ENCODE measurements around the gene RXFP1. TPM values are rescaled to one million over a fixed set of nuclear protein-coding genes. Genes with fewer than 3 reads are reported as not detected.
A peak's percentile ranks its signal among the peaks of the same experiment; 100 is the strongest.

Gene RXFP1
- total RNA-seq, 3 donors from 2014 or later (not counting 1 experiment from before 2014, with no cell fraction given), result not detected

- Histone ChIP-seq H3K4me3 (ENCODE audit: low read length) (no peak overlapping the region), H3K27ac (ENCODE audit: low read length) (no peak overlapping the region), H3K27me3 (ENCODE audit: control insufficient read depth, insufficient read depth, low read length) (no peaks in the 10 kb centered on the region), H3K4me1 (ENCODE audit: control insufficient read depth, insufficient read depth, low read length) (peaks cover 16% of the 10 kb centered on the region), H3K9me3 (ENCODE audit: control insufficient read depth, insufficient read depth, low read length) (no peaks in the 10 kb centered on the region), H3K36me3 (ENCODE audit: control insufficient read depth, insufficient read depth, low read length) (no peaks in the 10 kb centered on the region)
- no peaks in the 10 kb centered on the region for H3K27me3 Mint-ChIP-seq (ENCODE audit: low read depth in 2 of 2)
- DNase-seq, result no peak
- TF ChIP-seq, protein P1, sequence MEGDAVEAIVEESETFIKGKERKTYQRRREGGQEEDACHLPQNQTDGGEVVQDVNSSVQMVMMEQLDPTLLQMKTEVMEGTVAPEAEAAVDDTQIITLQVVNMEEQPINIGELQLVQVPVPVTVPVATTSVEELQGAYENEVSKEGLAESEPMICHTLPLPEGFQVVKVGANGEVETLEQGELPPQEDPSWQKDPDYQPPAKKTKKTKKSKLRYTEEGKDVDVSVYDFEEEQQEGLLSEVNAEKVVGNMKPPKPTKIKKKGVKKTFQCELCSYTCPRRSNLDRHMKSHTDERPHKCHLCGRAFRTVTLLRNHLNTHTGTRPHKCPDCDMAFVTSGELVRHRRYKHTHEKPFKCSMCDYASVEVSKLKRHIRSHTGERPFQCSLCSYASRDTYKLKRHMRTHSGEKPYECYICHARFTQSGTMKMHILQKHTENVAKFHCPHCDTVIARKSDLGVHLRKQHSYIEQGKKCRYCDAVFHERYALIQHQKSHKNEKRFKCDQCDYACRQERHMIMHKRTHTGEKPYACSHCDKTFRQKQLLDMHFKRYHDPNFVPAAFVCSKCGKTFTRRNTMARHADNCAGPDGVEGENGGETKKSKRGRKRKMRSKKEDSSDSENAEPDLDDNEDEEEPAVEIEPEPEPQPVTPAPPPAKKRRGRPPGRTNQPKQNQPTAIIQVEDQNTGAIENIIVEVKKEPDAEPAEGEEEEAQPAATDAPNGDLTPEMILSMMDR (IDR thresholded peaks at IDR 0.05), result no peak
- peak overlapping the region; percentile 13 for H3K4me3 Mint-ChIP-seq
- no peak for ATAC-seq
- intact Hi-C loops (cut with micrococcal nuclease), result no loop called here
- no peaks in the 10 kb centered on the region for H3K36me3 Mint-ChIP-seq
- WGBS (ENCODE audit: insufficient coverage), result 83% methylated on average over 7 of the region's 7 CpGs
- H3K4me1 Mint-ChIP-seq, result peaks cover 19 to 20% of the 10 kb centered on the region in 2 donors
- no peaks in the 10 kb centered on the region for H3K9me3 Mint-ChIP-seq
- no peak overlapping the region for H3K27ac Mint-ChIP-seq
These were observed 147.6 kb downstream of the RXFP1 start for GRCh38 chr4:158669310-158669709.

DNA sequence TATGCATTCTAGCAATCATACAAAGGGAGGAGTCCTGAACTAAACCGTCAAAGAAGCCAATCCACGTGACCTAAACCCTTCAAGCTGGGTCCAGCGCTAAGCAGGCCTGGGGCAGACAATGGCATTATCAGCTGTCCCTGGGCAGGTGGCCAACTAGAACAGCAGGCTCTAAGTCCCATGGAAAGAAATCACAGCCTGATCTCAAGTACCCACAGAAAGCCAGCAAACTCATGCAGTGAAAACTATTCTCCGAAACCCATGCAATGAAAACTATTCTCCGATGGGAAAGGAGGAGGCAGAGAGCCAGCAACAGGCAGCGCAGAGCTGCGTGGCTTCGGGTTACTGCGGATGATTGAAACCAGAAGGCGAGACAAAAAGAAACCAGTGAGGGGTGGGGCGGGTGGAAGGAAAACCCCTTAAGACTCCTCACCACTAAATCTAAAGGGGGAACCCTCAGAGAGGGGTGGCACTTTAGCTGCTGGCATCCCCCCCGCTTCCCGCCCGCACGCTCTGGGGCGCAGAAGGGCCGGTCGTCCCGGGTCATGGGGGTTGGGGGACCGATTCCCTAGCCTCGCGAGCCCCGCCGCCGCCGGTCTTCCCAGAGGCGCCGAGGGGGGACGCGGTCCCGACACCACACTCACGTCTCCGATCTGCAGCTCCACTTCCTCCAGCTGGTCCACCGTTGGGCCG, 149.4 kb downstream of the RXFP1 start:
- Mint-ChIP-seq H3K36me3 (no peaks in the 10 kb centered on the region), H3K27ac (peak overlapping the region; percentile 93 to 99), H3K9me3 (no peaks in the 10 kb centered on the region), H3K4me1 (peaks cover 19 to 20% of the 10 kb centered on the region in 2 donors), H3K27me3 (ENCODE audit: low read depth in 2 of 2) (no peaks in the 10 kb centered on the region), H3K4me3 (peak overlapping the region; percentile 97)
- no peaks in the 10 kb centered on the region for H3K9me3 ChIP-seq (ENCODE audit: control insufficient read depth, insufficient read depth, low read length)
- intact Hi-C loops (cut with micrococcal nuclease), result loop anchor here (2.0 to 5.0 kb wide), 2 partner anchors 98 to 141 kb away; partner anchors contain the start of gene FNIP2
- peak overlapping the region; percentile 69 for H3K4me3 ChIP-seq (ENCODE audit: low read length)
- H3K27me3 ChIP-seq (ENCODE audit: control insufficient read depth, insufficient read depth, low read length), result no peaks in the 10 kb centered on the region
- TF ChIP-seq, protein P1 (IDR thresholded peaks at IDR 0.05), result no peak
- DNase-seq (peak in 1 of 2 donors; percentile 84), ATAC-seq (peak; percentile 30 to 50 (median 36))
- peaks cover 16% of the 10 kb centered on the region for H3K4me1 ChIP-seq (ENCODE audit: control insufficient read depth, insufficient read depth, low read length)
- H3K27ac ChIP-seq (ENCODE audit: low read length), result peak overlapping the region; percentile 98
- no peaks in the 10 kb centered on the region for H3K36me3 ChIP-seq (ENCODE audit: control insufficient read depth, insufficient read depth, low read length)
- under 1% methylated on average over 31 of the region's 35 CpGs for WGBS (ENCODE audit: insufficient coverage)

DNA sequence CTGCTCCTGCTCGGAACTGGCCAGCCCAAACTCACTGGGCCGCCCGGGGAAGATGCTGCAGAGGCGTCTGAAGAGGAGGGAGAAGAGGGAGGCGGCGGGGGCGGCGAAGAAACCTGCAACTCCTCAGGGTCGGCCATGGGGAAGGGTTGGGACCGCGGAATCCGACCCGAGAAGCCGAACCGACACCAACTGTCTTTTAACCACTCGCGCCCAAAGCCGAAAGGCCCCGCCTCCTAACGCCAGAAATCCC, 149.9 kb downstream of the RXFP1 start, which contains the start of gene C4orf46:
C4orf46 (minus strand) TSS at position 223 of the 250 bp plus-strand sequence; CDS start at position 137, 86 bp downstream.
- H3K4me3 ChIP-seq (ENCODE audit: low read length), result peak within 1 kb of the TSS; percentile 69
- WGBS (ENCODE audit: insufficient coverage), result under 1% methylated on average over 20 of the region's 20 CpGs
- intact Hi-C loops (cut with micrococcal nuclease), result loop anchor here (2.0 to 5.0 kb wide), 2 partner anchors 97 to 141 kb away; partner anchors contain the start of gene FNIP2
- ATAC-seq (peak in 2 of 3 donors; percentile 3 to 7), DNase-seq (no peak)
- H3K36me3 ChIP-seq (ENCODE audit: control insufficient read depth, insufficient read depth, low read length), result no peaks in the 10 kb centered on the region
- H3K9me3 ChIP-seq (ENCODE audit: control insufficient read depth, insufficient read depth, low read length), result no peaks in the 10 kb centered on the region
- H3K4me1 Mint-ChIP-seq, result peaks cover 19 to 20% of the 10 kb centered on the region in 2 donors
- peak within 1 kb of the TSS; percentile 93 to 99 for H3K27ac Mint-ChIP-seq
- TF ChIP-seq, protein P1 (IDR thresholded peaks at IDR 0.05), result no peak
- H3K27ac ChIP-seq (ENCODE audit: low read length), result peak within 1 kb of the TSS; percentile 98
- no peaks in the 10 kb centered on the region for H3K27me3 Mint-ChIP-seq (ENCODE audit: low read depth in 2 of 2)
- no peaks in the 10 kb centered on the region for H3K9me3 Mint-ChIP-seq
- peak within 1 kb of the TSS; percentile 97 for H3K4me3 Mint-ChIP-seq
- no peaks in the 10 kb centered on the region for H3K36me3 Mint-ChIP-seq
- H3K27me3 ChIP-seq (ENCODE audit: control insufficient read depth, insufficient read depth, low read length), result no peaks in the 10 kb centered on the region
- H3K4me1 ChIP-seq (ENCODE audit: control insufficient read depth, insufficient read depth, low read length), result peaks cover 16% of the 10 kb centered on the region
